Muscle layer of colon (tissue), 2 donors: Measurements from ENCODE around the gene PRKRA.

Experiments
- H3K27ac ChIP-seq: one replicate; pipeline ENCODE4 v1.7.0; 2013; ENCODE audit warnings: low read depth, mild to moderate bottlenecking, low read length, moderate library complexity
- H3K27me3 ChIP-seq, 2 donors: one replicate each; pipeline ENCODE4 v1.7.0; 2013; ENCODE audit warnings: low read length in 2 of 2, mild to moderate bottlenecking in 2 of 2; ENCODE audit not compliant: insufficient read depth in 2 of 2, control insufficient read depth in 1 of 2
- H3K36me3 ChIP-seq: one replicate; pipeline ENCODE4 v1.7.0; 2013; ENCODE audit warnings: mild to moderate bottlenecking, low read length; ENCODE audit not compliant: insufficient read depth
- H3K4me1 ChIP-seq: one replicate; pipeline ENCODE4 v1.7.0; 2013; ENCODE audit warnings: mild to moderate bottlenecking, low read length; ENCODE audit not compliant: insufficient read depth
- H3K4me3 ChIP-seq, 2 donors: one replicate each; pipeline ENCODE4 v1.7.0; 2013; ENCODE audit warnings: low read length in 2 of 2, low read depth in 1 of 2, mild to moderate bottlenecking in 1 of 2, moderate library complexity in 1 of 2
- H3K9ac ChIP-seq: one replicate; pipeline ENCODE4 v1.7.0; 2013; ENCODE audit warnings: low read length
- H3K9me3 ChIP-seq: one replicate; pipeline ENCODE4 v1.7.0; 2013; ENCODE audit warnings: mild to moderate bottlenecking, low read length
- donor health status: abdominal sarcoma.
- donor health status: Adenocarcinoma of cecum.

PRKRA gene

GRCh38 chr2:178455947-178456346 is 5.0 kb upstream of the PRKRA start:
- Histone ChIP-seq H3K27me3 (no peaks in the 10 kb centered on the region), H3K4me3 (no peak overlapping the region), H3K9ac (no peak overlapping the region), H3K4me1 (no peaks in the 10 kb centered on the region), H3K36me3 (no peaks in the 10 kb centered on the region), H3K27ac (no peak overlapping the region), H3K9me3 (no peaks in the 10 kb centered on the region)

- no peak overlapping the region for H3K9ac ChIP-seq
- H3K4me1 ChIP-seq = peaks cover 20% of the 10 kb centered on the region
- H3K9me3 ChIP-seq = no peaks in the 10 kb centered on the region
- no peak overlapping the region for H3K27ac ChIP-seq
- H3K4me3 ChIP-seq = no peak overlapping the region
- H3K36me3 ChIP-seq = peaks cover 6% of the 10 kb centered on the region
- no peaks in the 10 kb centered on the region for H3K27me3 ChIP-seq
Observed at GRCh38 chr2:178452870-178453269, 1.9 kb upstream of the PRKRA start.

- Histone ChIP-seq H3K4me3 (no peak overlapping the region), H3K27ac (no peak overlapping the region), H3K9ac (no peak overlapping the region), H3K4me1 (peaks cover 20% of the 10 kb centered on the region), H3K9me3 (no peaks in the 10 kb centered on the region), H3K36me3 (peaks cover 7% of the 10 kb centered on the region), H3K27me3 (no peaks in the 10 kb centered on the region)
Observed at GRCh38 chr2:178452334-178452733, 1.4 kb upstream of the PRKRA start.

GRCh38 chr2:178450524-178450773 is 526 bp downstream of the PRKRA start:
- no peaks in the 10 kb centered on the region for H3K27me3 ChIP-seq

GRCh38 chr2:178449700-178450523 is 1.1 kb downstream of the PRKRA start:
- Histone ChIP-seq H3K4me1 (peaks cover 20% of the 10 kb centered on the region), H3K36me3 (peaks cover 26% of the 10 kb centered on the region), H3K4me3 (peak overlapping the region; percentile 62 to 99)

More at GRCh38 chr2:178450524-178450773, 526 bp downstream of the PRKRA start:
- peaks cover 21% of the 10 kb centered on the region for H3K36me3 ChIP-seq
- peak overlapping the region; percentile 46 for H3K9ac ChIP-seq
- H3K4me1 ChIP-seq = peaks cover 20% of the 10 kb centered on the region
- no peaks in the 10 kb centered on the region for H3K9me3 ChIP-seq
- H3K27ac ChIP-seq = peak overlapping the region; percentile 99
- peak overlapping the region; percentile 62 to 99 for H3K4me3 ChIP-seq

GRCh38 chr2:178448968-178449661 is 1.9 kb downstream of the PRKRA start:
- Histone ChIP-seq H3K36me3 (peaks cover 34% of the 10 kb centered on the region), H3K9me3 (no peaks in the 10 kb centered on the region), H3K9ac (no peak overlapping the region), H3K4me1 (peaks cover 20% of the 10 kb centered on the region), H3K27me3 (no peaks in the 10 kb centered on the region), H3K27ac (no peak overlapping the region), H3K4me3 (no peak overlapping the region)

More at GRCh38 chr2:178449700-178450523, 1.1 kb downstream of the PRKRA start:
- Histone ChIP-seq H3K27ac (peak overlapping the region; percentile 99), H3K9ac (peak overlapping the region; percentile 46), H3K27me3 (no peaks in the 10 kb centered on the region), H3K9me3 (no peaks in the 10 kb centered on the region)

GRCh38 chr2:178441426-178441825 is 9.5 kb downstream of the PRKRA start:
- H3K9ac ChIP-seq = no peak overlapping the region
- H3K36me3 ChIP-seq = peaks cover 71% of the 10 kb centered on the region
- no peaks in the 10 kb centered on the region for H3K4me1 ChIP-seq
- no peaks in the 10 kb centered on the region for H3K27me3 ChIP-seq
- no peaks in the 10 kb centered on the region for H3K9me3 ChIP-seq
- no peak overlapping the region for H3K27ac ChIP-seq
- H3K4me3 ChIP-seq = no peak overlapping the region

GRCh38 chr2:178436662-178437061 is 14.3 kb downstream of the PRKRA start:
- Histone ChIP-seq H3K4me3 (no peak overlapping the region), H3K27me3 (no peaks in the 10 kb centered on the region), H3K4me1 (no peaks in the 10 kb centered on the region), H3K9me3 (no peaks in the 10 kb centered on the region), H3K9ac (no peak overlapping the region), H3K36me3 (peaks cover 75% of the 10 kb centered on the region), H3K27ac (no peak overlapping the region)

- Histone ChIP-seq H3K27ac (no peak overlapping the region), H3K36me3 (peaks cover 53% of the 10 kb centered on the region), H3K9me3 (no peaks in the 10 kb centered on the region), H3K4me1 (no peaks in the 10 kb centered on the region), H3K27me3 (no peaks in the 10 kb centered on the region), H3K9ac (no peak overlapping the region), H3K4me3 (no peak overlapping the region)
Observed at GRCh38 chr2:178429336-178429735, 21.6 kb downstream of the PRKRA start.

GRCh38 chr2:178428396-178428806 is 22.6 kb downstream of the PRKRA start:
- Histone ChIP-seq H3K9me3 (no peaks in the 10 kb centered on the region), H3K9ac (no peak overlapping the region), H3K4me3 (no peak overlapping the region), H3K27me3 (no peaks in the 10 kb centered on the region), H3K4me1 (no peaks in the 10 kb centered on the region), H3K36me3 (peaks cover 47% of the 10 kb centered on the region), H3K27ac (no peak overlapping the region)

GRCh38 chr2:178427458-178427857 is 23.5 kb downstream of the PRKRA start:
- H3K27me3 ChIP-seq = no peaks in the 10 kb centered on the region
- H3K36me3 ChIP-seq = peaks cover 43% of the 10 kb centered on the region
- H3K9ac ChIP-seq = no peak overlapping the region
- H3K4me1 ChIP-seq = no peaks in the 10 kb centered on the region
- no peak overlapping the region for H3K4me3 ChIP-seq
- H3K9me3 ChIP-seq = no peaks in the 10 kb centered on the region
- H3K27ac ChIP-seq = no peak overlapping the region
